Stimulated activated CD8-positive, alpha-beta memory T cell treated with anti-CD3 and anti-CD28 coated beads, Interleukin-7, amount 100 ng/mL, for 4 hours (primary cell): Measurements from ENCODE around the gene DRC7.
"Not testable (repeated sequence)": the region's sequence is repeated elsewhere in the genome, so short reads cannot be mapped to it uniquely, and the experiment has no call there.

Experiments used
- DNase-seq, 2 donors: peaks; one replicate each; pipeline ENCODE4 v3.0.0-alpha.2; 2020; ENCODE audit warnings: low read depth in 2 of 2

DRC7 gene

DNA sequence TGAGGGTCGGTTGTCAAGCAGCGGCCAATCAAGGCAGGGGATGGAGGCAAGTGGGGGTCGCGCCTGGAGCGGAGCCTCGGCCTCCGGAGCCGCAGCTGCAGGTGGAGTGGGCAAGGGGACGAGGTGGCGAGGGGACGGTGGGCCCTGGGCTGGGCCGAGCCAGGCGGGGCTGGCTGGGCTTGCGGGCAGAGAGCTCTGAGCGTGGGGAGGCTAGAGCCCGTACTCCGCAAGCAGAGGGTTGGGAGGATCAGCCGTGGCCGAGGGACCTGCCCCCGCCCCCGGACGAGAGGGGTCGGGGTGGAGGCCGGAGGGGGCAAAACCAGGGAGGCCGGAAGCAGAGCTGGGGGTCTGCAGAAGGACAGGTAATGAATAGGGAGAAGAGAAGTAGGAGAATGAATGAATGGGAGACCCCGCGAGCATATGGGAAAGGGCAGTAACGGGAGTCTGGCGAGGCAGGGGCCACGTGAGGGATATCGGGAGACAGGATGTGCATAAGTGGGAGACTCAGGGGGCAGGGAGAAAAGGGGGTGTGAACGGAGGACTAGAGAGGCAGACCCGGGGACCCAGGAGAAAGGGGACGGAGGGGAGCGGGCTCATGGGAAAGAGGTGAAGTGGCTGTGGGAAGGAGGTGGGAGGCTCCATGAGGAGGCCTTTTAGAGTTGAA, 41.3 kb downstream of the DRC7 start, which contains the start of gene KATNB1:
TSS of gene KATNB1 (plus strand) at position 16 of the 664 bp plus-strand sequence. CDS start 1,474 bp downstream, outside the sequence.
- DNase-seq: no peak

GRCh38 chr16:57736419-57737351, 42.1 kb downstream of the DRC7 start:
- peak; percentile 17 to 19 for DNase-seq

- DNase-seq: no peak
Observed at GRCh38 chr16:57738844-57739243, 44.2 kb downstream of the DRC7 start.

GRCh38 chr16:57739756-57740422, 45.3 kb downstream of the DRC7 start:
- no peak for DNase-seq

- no peak for DNase-seq
Observed at GRCh38 chr16:57740423-57741071, 45.9 kb downstream of the DRC7 start.

DNA sequence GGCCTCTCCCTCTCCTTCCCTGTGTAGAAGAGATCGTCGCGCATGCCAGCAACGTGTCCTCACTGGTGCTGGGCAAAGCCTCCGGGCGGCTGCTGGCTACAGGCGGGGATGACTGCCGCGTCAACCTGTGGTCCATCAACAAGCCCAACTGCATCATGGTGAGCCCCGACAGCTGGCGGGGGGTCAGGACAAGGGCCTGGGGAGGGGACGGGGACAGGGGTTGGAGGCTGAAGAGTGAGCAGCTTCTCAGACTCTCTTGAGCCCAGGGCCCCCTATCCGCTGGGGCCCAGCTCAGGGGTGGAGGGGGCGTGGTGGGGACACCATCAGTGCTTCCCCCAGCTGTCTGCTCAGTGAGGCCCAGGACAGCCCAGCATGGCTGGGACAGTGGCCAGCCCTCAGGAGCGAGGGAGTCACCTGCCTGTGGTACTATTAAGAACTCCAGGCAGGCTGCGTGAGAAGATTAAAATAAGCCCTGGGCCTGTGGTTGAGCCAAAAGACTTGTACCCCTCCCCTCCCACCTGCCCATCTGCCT, 47.1 kb downstream of the DRC7 start:
- DNase-seq: no peak

DNA sequence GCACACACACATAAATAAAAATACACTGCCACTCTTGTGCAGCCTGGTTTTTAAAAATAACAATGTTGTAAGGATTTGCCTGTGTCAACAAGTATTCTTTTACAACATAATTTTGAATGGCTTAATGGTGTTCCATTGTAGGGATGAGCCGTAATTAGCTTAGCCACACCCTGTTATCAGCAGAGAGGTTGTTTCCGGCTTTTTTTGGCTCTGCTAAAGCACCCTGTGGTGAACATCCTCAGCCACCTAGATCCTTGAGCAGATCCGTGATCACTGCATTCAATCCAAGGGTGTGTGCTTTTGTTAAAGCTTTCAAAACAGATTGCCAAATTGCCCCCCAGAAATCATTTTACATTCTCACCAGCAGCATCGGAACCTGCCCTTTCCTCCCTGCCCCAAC, 47.9 kb downstream of the DRC7 start:
- DNase-seq: no peak

DNA sequence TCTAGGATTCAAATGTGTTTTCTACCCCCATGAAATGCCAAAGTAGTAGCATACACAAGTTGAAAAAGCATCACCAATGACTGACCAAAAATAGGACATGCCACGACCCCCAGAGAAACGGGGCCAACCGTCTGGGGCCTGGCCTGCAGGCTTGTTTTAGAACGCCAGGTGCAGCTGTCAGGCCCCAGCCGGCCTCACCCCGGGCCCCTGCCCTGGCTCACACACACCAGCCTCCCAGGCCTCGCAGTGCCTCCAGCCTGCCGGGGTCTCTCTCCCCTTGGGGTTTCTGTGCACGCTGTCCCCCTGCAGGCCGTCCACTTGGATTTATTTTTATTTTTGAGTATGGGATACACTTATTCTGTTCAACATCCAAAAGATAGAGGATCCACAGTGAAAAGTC, 48.9 kb downstream of the DRC7 start:
- DNase-seq: no peak

DNA sequence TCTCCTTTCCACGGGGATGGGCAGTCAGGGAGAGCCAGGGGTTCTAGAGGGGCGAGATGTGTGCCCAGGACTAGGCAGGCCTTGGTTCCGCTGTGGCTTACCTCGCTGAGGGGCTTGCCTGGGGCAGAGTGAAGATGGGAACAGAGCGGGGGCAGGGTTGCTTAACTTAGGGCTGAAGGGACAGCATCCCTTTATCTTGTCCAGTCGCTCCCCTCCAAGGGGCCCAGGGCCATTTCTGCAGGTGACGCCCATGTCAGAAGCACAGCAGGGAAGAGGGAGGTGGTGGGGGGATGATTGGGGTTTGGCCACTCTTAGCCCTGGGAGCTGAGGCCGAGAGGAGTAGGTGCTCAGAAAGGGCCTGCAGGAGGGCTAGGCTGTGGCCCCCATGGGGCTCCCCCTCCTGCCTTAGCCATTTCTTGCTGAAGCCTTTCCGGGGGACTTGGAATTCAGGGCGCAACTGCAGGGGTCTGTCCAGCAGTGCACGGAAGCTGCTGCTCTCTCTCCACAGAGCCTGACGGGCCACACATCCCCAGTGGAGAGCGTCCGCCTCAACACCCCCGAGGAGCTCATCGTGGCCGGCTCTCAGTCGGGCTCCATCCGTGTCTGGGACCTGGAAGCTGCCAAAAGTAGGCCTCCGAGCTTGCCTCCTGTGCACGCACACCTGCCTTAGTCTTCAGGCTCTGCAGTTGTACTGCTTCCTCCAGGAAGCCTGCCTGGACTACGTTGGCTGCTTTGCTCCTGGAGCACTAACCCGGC, 49.5 kb downstream of the DRC7 start:
- DNase-seq: no peak

DNA sequence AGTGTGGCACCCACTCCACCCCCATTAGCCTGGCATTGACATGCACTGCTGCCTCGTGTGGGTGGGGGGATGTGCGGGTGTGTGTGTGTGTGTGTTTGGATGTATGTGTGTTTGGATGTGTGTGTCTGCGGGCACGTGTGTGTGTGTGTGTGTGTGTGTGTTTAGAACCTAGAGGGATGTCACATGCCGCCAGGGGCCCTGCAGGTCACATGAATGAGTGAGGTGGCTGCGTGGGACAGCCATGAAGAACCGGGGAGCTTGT, 50.0 kb downstream of the DRC7 start:
- no peak for DNase-seq

DNA sequence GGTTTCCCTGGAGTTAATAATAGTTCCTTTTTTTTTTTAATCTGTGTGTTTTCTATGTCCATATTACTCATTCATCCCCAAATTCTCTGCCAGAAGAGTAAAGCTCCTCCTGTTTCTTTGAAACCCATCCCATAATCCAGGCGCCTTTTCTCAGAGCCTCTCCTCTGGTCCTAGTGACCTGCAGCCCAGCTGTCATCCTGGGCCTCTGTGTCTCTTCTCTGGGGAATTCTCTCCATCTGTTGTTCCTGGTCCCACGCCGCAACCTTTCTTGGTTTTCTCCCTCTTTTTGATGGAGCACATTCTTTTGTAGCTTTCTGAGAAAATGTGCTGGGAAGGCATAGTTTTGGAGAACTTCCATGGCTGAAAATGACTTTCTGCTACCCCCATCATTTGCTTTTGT, 51.2 kb downstream of the DRC7 start:
- no peak for DNase-seq

GRCh38 chr16:57746316-57746715, 51.7 kb downstream of the DRC7 start:
- not testable (repeated sequence) for DNase-seq

DNA sequence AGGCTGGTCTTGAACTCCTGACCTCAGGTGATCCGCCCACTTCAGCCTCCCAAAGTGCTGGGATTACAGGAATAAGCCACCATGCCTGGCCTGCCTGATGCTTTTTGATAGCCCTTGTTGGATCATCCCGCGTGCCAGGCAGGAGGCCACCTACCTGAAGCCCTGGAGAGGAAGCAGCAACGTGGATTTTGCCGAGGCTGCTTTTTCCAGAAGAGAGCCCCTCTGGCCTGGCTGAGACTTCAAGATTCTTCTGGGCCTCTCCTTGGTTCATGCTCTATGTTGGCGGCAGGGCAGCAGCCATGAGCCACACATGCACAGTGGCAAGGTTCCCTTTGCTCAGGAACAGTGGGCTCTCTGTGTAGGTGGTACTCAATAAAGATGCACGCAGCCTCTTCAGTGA, 52.5 kb downstream of the DRC7 start:
- DNase-seq: no peak

DNA sequence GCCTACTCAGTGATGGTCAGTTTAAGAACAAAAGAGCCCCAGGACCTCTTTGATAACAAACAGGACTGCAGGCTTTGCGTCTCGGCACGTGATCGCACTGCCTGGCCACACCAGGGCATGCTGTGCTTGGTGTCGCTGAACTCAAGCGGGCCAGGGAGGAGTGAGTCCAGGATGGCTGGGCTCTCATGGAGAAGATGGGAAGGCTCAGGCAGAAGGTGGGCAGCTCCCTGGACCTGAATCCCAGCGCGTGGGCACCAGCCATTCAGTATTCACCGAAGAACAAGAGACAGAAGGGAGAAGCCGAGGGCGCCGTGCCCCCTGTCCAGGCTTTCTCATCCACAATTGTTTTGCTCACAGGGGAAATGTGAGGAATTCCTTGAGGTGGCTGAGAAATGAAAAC, 52.9 kb downstream of the DRC7 start:
- no peak for DNase-seq

- DNase-seq: no peak
Observed at GRCh38 chr16:57747996-57748395, 53.4 kb downstream of the DRC7 start.

DNA sequence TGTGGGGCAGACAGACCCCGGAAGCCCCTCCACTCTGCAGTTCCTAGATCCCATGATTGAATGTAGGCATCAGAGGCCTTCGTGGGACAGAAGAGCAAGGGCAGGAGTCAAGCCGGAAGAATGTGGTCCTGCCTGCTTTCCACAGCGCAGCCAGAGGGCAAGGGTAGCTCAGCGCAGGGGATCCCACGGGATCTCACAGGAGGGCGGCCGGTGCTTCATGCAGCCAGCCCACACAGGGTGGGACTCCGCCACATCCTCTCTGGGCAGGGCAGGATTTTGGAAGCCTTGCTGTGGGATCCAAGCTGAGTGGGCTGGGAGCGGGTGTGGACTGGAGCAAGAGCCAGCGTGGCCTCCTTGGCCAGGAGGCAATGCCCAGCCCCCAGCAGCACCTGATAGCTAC, 54.0 kb downstream of the DRC7 start:
- no peak for DNase-seq

GRCh38 chr16:57749101-57749692, 54.6 kb downstream of the DRC7 start:
- DNase-seq: no peak

- no peak for DNase-seq
Observed at GRCh38 chr16:57749856-57750452, 55.3 kb downstream of the DRC7 start.

GRCh38 chr16:57750796-57751538, 56.4 kb downstream of the DRC7 start:
- DNase-seq: no peak
